MM.1S (cell line): ENCODE results near the gene ZSCAN31.

Experiments used
- DNase-seq: peaks from one replicate; pipeline ENCODE4 v3.0.0-alpha.2; 2015
- H2AFZ ChIP-seq: fragments of 300-600 bp; sonication (generic); 2 replicates; pipeline ENCODE4 v1.6.0; 2016; ENCODE audit warnings: antibody characterized with exemption, low read length
- H3F3A ChIP-seq: fragments of 300-600 bp; sonication (generic); 2 replicates; pipeline ENCODE4 v1.6.1; 2016; ENCODE audit warnings: mild to moderate bottlenecking, antibody characterized with exemption, low read length, moderate library complexity, mixed read lengths; ENCODE audit not compliant: insufficient read depth
- H3K27ac ChIP-seq: fragments of 300-600 bp; sonication (generic); 2 replicates; pipeline ENCODE4 v1.5.1; 2016; ENCODE audit warnings: mild to moderate bottlenecking, low read length
- H3K27me3 ChIP-seq: fragments of 300-600 bp; sonication (generic); replicated peaks from 2 replicates; pipeline ENCODE4 v1.6.0; 2016; ENCODE audit warnings: low read length; ENCODE audit not compliant: insufficient read depth
- H3K36me3 ChIP-seq: fragments of 300-600 bp; sonication (generic); replicated peaks from 2 replicates; pipeline ENCODE4 v1.6.1; 2016; ENCODE audit warnings: mild to moderate bottlenecking, low read length, mixed read lengths; ENCODE audit not compliant: insufficient read depth
- H3K4me1 ChIP-seq: fragments of 300-600 bp; sonication (generic); 2 replicates; pipeline ENCODE4 v1.6.1; 2016; ENCODE audit warnings: low read length, mixed read lengths
- H3K4me2 ChIP-seq: fragments of 300-600 bp; sonication (generic); 2 replicates; pipeline ENCODE4 v1.6.0; 2016; ENCODE audit warnings: low read depth, low read length
- H3K4me3 ChIP-seq: fragments of 300-600 bp; sonication (generic); 2 replicates; pipeline ENCODE4 v1.5.1; 2016; ENCODE audit warnings: low read length, mixed read lengths
- H3K79me2 ChIP-seq: fragments of 300-600 bp; sonication (generic); 2 replicates; pipeline ENCODE4 v1.6.1; 2016; ENCODE audit warnings: mixed run types, low read length, mixed read lengths
- H3K9ac ChIP-seq: fragments of 300-600 bp; sonication (generic); 2 replicates; pipeline ENCODE4 v1.6.1; 2016; ENCODE audit warnings: low read length, mixed read lengths
- H3K9me2 ChIP-seq: fragments of 300-600 bp; sonication (generic); replicated peaks from 2 replicates; pipeline ENCODE4 v1.6.1; 2016; ENCODE audit warnings: mild to moderate bottlenecking, low read length, mixed read lengths; ENCODE audit not compliant: insufficient read depth
- H3K9me3 ChIP-seq: fragments of 300-600 bp; sonication (generic); replicated peaks from 2 replicates; pipeline ENCODE4 v1.6.1; 2016; ENCODE audit warnings: mild to moderate bottlenecking, low read length, mixed read lengths; ENCODE audit not compliant: insufficient read depth
- H4K20me1 ChIP-seq: fragments of 300-600 bp; sonication (generic); 2 replicates; pipeline ENCODE4 v1.6.1; 2016; ENCODE audit warnings: mild to moderate bottlenecking, low read length, moderate library complexity, mixed read lengths; ENCODE audit not compliant: insufficient read depth
- EZH2 ChIP-seq: fragments of 300-600 bp; sonication (generic); optimal IDR thresholded peaks from 2 replicates; pipeline ENCODE3; 2017; ENCODE audit warnings: low read depth, mild to moderate bottlenecking, antibody characterized with exemption, low read length, mixed read lengths
- EZH2phosphoT487 ChIP-seq: fragments of 300-600 bp; sonication (generic); IDR thresholded peaks from 2 replicates; pipeline ENCODE4 v1.6.1; 2018; ENCODE audit warnings: antibody characterized with exemption, low read length
- TF ChIP-seq, protein P1 (sequence below): fragments of 300-600 bp; sonication (generic); IDR thresholded peaks from 2 replicates; pipeline ENCODE4 v1.5.1; 2016; ENCODE audit warnings: antibody characterized with exemption, low read length, mixed read lengths

ZSCAN31 gene

GRCh38 chr6:28280595-28281287 is 55.2 kb downstream of the ZSCAN31 start:
- H3K79me2 ChIP-seq, result no peaks in the 10 kb centered on the region
- no peaks in the 10 kb centered on the region for H4K20me1 ChIP-seq
- no peaks in the 10 kb centered on the region for H3F3A ChIP-seq
- no peaks in the 10 kb centered on the region for H3K4me1 ChIP-seq
- peak overlapping the region; percentile 64 for H3K4me3 ChIP-seq
- no peak overlapping the region for H3K27ac ChIP-seq
- TF ChIP-seq EZH2phosphoT487 (no peak), EZH2 (no peak)
- TF ChIP-seq, protein P1, sequence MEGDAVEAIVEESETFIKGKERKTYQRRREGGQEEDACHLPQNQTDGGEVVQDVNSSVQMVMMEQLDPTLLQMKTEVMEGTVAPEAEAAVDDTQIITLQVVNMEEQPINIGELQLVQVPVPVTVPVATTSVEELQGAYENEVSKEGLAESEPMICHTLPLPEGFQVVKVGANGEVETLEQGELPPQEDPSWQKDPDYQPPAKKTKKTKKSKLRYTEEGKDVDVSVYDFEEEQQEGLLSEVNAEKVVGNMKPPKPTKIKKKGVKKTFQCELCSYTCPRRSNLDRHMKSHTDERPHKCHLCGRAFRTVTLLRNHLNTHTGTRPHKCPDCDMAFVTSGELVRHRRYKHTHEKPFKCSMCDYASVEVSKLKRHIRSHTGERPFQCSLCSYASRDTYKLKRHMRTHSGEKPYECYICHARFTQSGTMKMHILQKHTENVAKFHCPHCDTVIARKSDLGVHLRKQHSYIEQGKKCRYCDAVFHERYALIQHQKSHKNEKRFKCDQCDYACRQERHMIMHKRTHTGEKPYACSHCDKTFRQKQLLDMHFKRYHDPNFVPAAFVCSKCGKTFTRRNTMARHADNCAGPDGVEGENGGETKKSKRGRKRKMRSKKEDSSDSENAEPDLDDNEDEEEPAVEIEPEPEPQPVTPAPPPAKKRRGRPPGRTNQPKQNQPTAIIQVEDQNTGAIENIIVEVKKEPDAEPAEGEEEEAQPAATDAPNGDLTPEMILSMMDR, result no peak
- no peaks in the 10 kb centered on the region for H3K9me2 ChIP-seq
- peak overlapping the region; percentile 72 for H2AFZ ChIP-seq
- DNase-seq, result no peak
- H3K27me3 ChIP-seq, result no peaks in the 10 kb centered on the region
- H3K9me3 ChIP-seq, result no peaks in the 10 kb centered on the region
- no peaks in the 10 kb centered on the region for H3K36me3 ChIP-seq
- H3K9ac ChIP-seq, result peak overlapping the region; percentile 31; the same call in 1 of the 2 replicates
- peak overlapping the region; percentile 72 for H3K4me2 ChIP-seq

- Histone ChIP-seq H4K20me1 (no peaks in the 10 kb centered on the region), H3K27ac (no peak overlapping the region), H3K9me3 (no peaks in the 10 kb centered on the region), H3K36me3 (no peaks in the 10 kb centered on the region), H3K9me2 (no peaks in the 10 kb centered on the region), H3K79me2 (no peaks in the 10 kb centered on the region), H3K9ac (no peak overlapping the region), H3F3A (no peaks in the 10 kb centered on the region), H3K27me3 (no peaks in the 10 kb centered on the region), H3K4me3 (no peak overlapping the region), H3K4me1 (no peaks in the 10 kb centered on the region), H3K4me2 (no peak overlapping the region), H2AFZ (no peak overlapping the region)
- DNase-seq, result no peak
- TF ChIP-seq, protein P1, result no peak
- TF ChIP-seq EZH2phosphoT487 (no peak), EZH2 (no peak)
Measured at GRCh38 chr6:28277746-28278145, 58.2 kb downstream of the ZSCAN31 start.

DNA sequence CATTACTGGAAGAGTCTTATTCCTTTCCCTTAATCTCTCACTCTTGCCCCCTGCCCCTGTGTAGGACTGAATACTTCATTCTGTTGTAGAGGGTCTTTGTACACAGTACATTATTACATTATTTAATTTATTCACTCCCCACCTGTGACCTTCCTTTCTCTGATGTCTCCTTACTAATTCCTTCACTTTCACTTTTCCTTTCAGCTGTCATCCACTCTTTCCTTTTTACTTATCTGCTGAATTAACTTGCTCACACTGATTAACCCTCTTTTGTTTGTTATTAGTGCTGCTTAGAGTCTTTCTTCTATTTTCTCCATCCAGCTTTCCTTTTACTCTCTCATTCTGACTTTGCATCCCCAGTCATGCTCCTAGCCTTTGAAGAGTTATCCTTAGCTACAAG is 61.1 kb downstream of the ZSCAN31 start:
- no peaks in the 10 kb centered on the region for H3K79me2 ChIP-seq
- TF ChIP-seq, protein P1, result no peak
- TF ChIP-seq EZH2 (no peak), EZH2phosphoT487 (no peak)

More for the DNA sequence above, 61.1 kb downstream of the ZSCAN31 start:
- Histone ChIP-seq H3K27me3 (no peaks in the 10 kb centered on the region), H3K9me2 (no peaks in the 10 kb centered on the region), H3K36me3 (0 out of 2 replicates have a peak, but pooled peaks cover 4% of the 10 kb centered on the region), H2AFZ (no peak overlapping the region), H3K9ac (no peak overlapping the region), H4K20me1 (no peaks in the 10 kb centered on the region), H3K4me1 (no peaks in the 10 kb centered on the region), H3K9me3 (no peaks in the 10 kb centered on the region), H3K27ac (no peak overlapping the region), H3K4me2 (no peak overlapping the region), H3K4me3 (no peak overlapping the region), H3F3A (no peaks in the 10 kb centered on the region)
- no peak for DNase-seq
